ENCODE data around the gene LONP2.
"Not testable (repeated sequence)": the region's sequence is repeated elsewhere in the genome, so short reads cannot be mapped to it uniquely, and the experiment has no call there.

The LONP2 gene

GRCh38 chr16:48335961-48336360, 91.9 kb downstream of the LONP2 start:
- Histone ChIP-seq H3K4me1 (ENCODE audit: insufficient read depth, low read length) (no peaks in the 10 kb centered on the region), H3K36me3 (ENCODE audit: insufficient read depth, low read length) (peaks cover 49% of the 10 kb centered on the region), H3K27me3 (ENCODE audit: insufficient read depth, low read length) (no peaks in the 10 kb centered on the region), H2AFZ (ENCODE audit: low read depth, low read length) (no peak overlapping the region), H3K9me3 (ENCODE audit: low read length) (no peaks in the 10 kb centered on the region), H3K4me3 (ENCODE audit: low read length) (no peak overlapping the region)

GRCh38 chr16:48340054-48340453, 96.0 kb downstream of the LONP2 start:
- H3K36me3 ChIP-seq (ENCODE audit: insufficient read depth, low read length) = peaks cover 52% of the 10 kb centered on the region
- H3K27me3 ChIP-seq (ENCODE audit: insufficient read depth, low read length) = no peaks in the 10 kb centered on the region
- H3K9me3 ChIP-seq (ENCODE audit: low read length) = no peaks in the 10 kb centered on the region
- no peak overlapping the region for H3K4me3 ChIP-seq (ENCODE audit: low read length)
- no peaks in the 10 kb centered on the region for H3K4me1 ChIP-seq (ENCODE audit: insufficient read depth, low read length)
- H2AFZ ChIP-seq (ENCODE audit: low read depth, low read length) = no peak overlapping the region

- H3K4me1 ChIP-seq (ENCODE audit: insufficient read depth, low read length) = peaks cover 1% of the 10 kb centered on the region
- H3K36me3 ChIP-seq (ENCODE audit: insufficient read depth, low read length) = peaks cover 32% of the 10 kb centered on the region
- no peak overlapping the region for H3K4me3 ChIP-seq (ENCODE audit: low read length)
- H2AFZ ChIP-seq (ENCODE audit: low read depth, low read length) = no peak overlapping the region
- H3K27me3 ChIP-seq (ENCODE audit: insufficient read depth, low read length) = no peaks in the 10 kb centered on the region
- no peaks in the 10 kb centered on the region for H3K9me3 ChIP-seq (ENCODE audit: low read length)
Measured at GRCh38 chr16:48342591-48342990, 98.5 kb downstream of the LONP2 start.

DNA sequence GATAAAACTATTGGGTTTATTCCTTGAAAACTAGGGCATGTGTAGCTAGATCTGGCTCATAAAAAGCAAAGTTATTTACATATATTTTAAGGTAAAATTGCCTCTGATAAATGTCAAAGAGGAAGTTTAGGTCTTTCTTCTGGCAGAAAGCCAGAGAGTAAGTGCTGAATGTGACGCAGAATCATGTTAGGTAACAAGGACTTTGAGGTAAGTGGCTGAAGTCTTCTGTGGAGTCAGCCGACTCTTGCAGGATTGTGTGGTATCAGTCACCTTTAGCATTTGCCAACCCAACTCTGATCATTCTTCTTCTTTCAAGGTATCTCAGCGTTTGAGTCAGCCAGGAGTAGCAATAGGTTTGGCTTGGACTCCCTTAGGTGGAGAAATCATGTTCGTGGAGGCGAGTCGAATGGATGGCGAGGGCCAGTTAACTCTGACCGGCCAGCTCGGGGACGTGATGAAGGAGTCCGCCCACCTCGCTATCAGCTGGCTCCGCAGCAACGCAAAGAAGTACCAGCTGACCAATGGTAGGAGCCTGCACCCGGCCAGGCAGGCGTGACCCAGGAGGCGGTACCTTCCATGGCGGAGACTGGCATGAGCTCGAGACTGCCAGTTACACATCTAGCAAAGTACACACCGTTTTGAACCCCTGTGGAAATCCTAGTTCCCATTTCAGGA, 103.2 kb downstream of the LONP2 start:
- peaks cover 47% of the 10 kb centered on the region for H3K36me3 ChIP-seq (ENCODE audit: insufficient read depth, low read length)
- H3K4me1 ChIP-seq (ENCODE audit: insufficient read depth, low read length) = peaks cover 9% of the 10 kb centered on the region
- H2AFZ ChIP-seq (ENCODE audit: low read depth, low read length) = no peak overlapping the region
- H3K9me3 ChIP-seq (ENCODE audit: low read length) = no peaks in the 10 kb centered on the region
- H3K4me3 ChIP-seq (ENCODE audit: low read length) = no peak overlapping the region
- H3K27me3 ChIP-seq (ENCODE audit: insufficient read depth, low read length) = no peaks in the 10 kb centered on the region

DNA sequence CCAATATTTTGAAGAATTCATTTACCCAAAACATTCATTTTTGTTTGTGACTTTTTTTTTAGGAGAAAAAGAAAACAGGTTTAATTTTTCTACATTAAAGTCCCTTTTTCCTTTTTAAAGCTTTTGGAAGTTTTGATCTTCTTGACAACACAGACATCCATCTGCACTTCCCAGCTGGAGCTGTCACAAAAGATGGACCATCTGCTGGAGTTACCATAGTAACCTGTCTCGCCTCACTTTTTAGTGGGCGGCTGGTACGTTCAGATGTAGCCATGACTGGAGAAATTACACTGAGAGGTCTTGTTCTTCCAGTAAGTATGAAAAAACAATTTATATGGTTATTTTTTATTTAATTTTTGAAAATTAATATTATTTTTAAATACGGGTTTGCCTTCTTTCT, 103.9 kb downstream of the LONP2 start:
- Histone ChIP-seq H3K4me3 (ENCODE audit: low read length) (no peak overlapping the region), H3K27me3 (ENCODE audit: insufficient read depth, low read length) (no peaks in the 10 kb centered on the region), H3K9me3 (ENCODE audit: low read length) (no peaks in the 10 kb centered on the region), H3K4me1 (ENCODE audit: insufficient read depth, low read length) (peaks cover 9% of the 10 kb centered on the region), H3K36me3 (ENCODE audit: insufficient read depth, low read length) (peaks cover 46% of the 10 kb centered on the region), H2AFZ (ENCODE audit: low read depth, low read length) (no peak overlapping the region)

DNA sequence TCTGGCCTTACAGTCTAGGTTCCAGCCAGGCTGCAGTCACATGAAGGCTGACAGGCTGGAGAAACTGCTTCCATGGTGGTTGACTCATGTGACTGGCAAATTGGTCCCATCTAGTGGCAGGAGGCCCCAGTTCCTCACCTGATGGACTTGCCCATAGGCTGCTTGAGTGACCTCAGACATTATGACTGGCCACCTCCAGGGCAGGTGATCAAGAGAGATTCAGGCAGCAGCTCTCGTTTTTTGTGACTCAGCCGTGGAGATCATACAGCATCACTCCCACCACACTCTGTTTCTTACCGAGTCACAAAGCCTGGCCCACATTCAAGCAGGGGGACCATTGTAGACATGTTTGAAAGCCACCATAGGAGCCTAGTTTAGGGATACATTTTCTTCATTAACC, 106.6 kb downstream of the LONP2 start:
- H3K36me3 ChIP-seq (ENCODE audit: insufficient read depth, low read length) = peaks cover 51% of the 10 kb centered on the region
- H3K9me3 ChIP-seq (ENCODE audit: low read length) = no peaks in the 10 kb centered on the region
- H3K4me1 ChIP-seq (ENCODE audit: insufficient read depth, low read length) = peaks cover 9% of the 10 kb centered on the region

GRCh38 chr16:48352648-48353390, 108.7 kb downstream of the LONP2 start:
- peaks cover 6% of the 10 kb centered on the region for H3K4me1 ChIP-seq (ENCODE audit: insufficient read depth, low read length)
- no peak overlapping the region for H3K4me3 ChIP-seq (ENCODE audit: low read length)
- no peak overlapping the region for H2AFZ ChIP-seq (ENCODE audit: low read depth, low read length)
- H3K36me3 ChIP-seq (ENCODE audit: insufficient read depth, low read length) = peaks cover 57% of the 10 kb centered on the region
- no peaks in the 10 kb centered on the region for H3K27me3 ChIP-seq (ENCODE audit: insufficient read depth, low read length)
- no peaks in the 10 kb centered on the region for H3K9me3 ChIP-seq (ENCODE audit: low read length)

More for the DNA sequence above, 106.6 kb downstream of the LONP2 start:
- Histone ChIP-seq H3K4me3 (ENCODE audit: low read length) (no peak overlapping the region), H2AFZ (ENCODE audit: low read depth, low read length) (no peak overlapping the region), H3K27me3 (ENCODE audit: insufficient read depth, low read length) (no peaks in the 10 kb centered on the region)

- Histone ChIP-seq H3K9me3 (ENCODE audit: low read length) (no peaks in the 10 kb centered on the region), H2AFZ (ENCODE audit: low read depth, low read length) (no peak overlapping the region), H3K27me3 (ENCODE audit: insufficient read depth, low read length) (no peaks in the 10 kb centered on the region), H3K4me3 (ENCODE audit: low read length) (no peak overlapping the region), H3K36me3 (ENCODE audit: insufficient read depth, low read length) (peaks cover 56% of the 10 kb centered on the region), H3K4me1 (ENCODE audit: insufficient read depth, low read length) (no peaks in the 10 kb centered on the region)
Measured at GRCh38 chr16:48353565-48354163, 109.6 kb downstream of the LONP2 start.

DNA sequence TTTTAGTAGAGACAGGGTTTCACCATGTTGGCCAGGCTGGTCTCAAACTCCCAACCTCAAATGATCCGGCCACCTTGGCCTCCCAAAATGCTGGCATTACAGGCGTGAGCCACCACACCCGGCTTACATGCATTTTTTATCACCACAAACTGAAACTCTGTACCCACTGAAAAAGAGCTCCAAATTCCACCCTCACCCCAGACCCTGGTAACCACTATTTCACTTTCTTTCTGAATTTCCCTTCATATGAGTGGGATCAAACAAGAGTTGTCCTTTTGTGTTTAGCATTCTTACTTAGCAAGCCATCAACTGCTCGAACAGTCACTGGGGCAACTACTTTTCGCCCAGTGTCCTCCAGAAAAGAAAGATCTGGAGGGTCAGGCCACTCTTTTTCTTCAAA, 110.3 kb downstream of the LONP2 start:
- H3K4me3 ChIP-seq (ENCODE audit: low read length); H3K27me3 ChIP-seq (ENCODE audit: insufficient read depth, low read length); H2AFZ ChIP-seq (ENCODE audit: low read depth, low read length); H3K4me1 ChIP-seq (ENCODE audit: insufficient read depth, low read length); H3K9me3 ChIP-seq (ENCODE audit: low read length): not testable (repeated sequence)
- H3K36me3 ChIP-seq (ENCODE audit: insufficient read depth, low read length) = peaks cover 50% of the 10 kb centered on the region

DNA sequence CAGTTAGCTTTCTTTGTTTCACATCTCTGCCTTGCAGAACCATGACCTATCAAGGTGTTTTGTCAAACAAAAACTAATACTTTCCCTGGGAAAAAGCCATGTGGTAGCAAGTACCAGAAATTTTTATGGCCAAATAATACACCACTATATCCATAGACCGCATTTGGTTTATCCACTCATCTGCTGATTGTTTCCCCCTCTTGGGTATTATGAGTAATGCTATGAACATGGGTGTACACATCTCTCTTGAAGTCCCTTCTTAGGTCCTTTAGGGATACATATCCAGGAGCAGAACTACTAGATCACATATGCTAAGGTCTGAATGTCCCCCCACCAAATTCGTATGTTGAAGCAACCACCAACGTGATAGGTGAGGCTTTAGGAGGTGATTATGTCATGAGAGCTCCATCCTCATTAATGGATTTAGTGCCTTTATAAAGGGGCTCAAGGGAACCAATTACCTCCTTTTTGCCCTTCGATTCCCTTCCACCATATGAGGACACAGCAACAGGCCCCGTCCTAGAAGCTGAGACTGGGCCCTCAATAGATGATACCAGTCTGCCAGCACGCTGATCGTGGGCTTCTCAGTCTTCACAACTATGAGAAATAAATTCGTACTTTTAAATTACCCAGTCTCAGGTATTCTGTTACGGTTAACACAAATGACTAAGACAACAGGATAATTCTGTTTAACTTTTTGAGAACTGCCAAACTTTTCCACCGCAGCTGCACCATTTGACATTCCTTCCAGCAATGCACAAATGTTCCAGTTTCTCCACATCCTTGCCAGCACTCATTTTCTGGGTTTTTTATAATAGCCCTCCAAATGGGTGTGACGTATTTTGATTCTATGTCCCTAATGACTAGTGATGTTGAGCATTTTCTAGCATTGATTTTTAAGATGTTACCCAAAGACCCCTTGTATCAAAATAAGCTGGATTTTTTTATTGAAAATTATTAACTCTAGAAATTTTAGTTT, 111.1 kb downstream of the LONP2 start:
- peaks cover 43% of the 10 kb centered on the region for H3K36me3 ChIP-seq (ENCODE audit: insufficient read depth, low read length)
- no peak overlapping the region for H2AFZ ChIP-seq (ENCODE audit: low read depth, low read length)
- no peak overlapping the region for H3K4me3 ChIP-seq (ENCODE audit: low read length)
- no peaks in the 10 kb centered on the region for H3K4me1 ChIP-seq (ENCODE audit: insufficient read depth, low read length)
- H3K9me3 ChIP-seq (ENCODE audit: low read length) = no peaks in the 10 kb centered on the region
- no peaks in the 10 kb centered on the region for H3K27me3 ChIP-seq (ENCODE audit: insufficient read depth, low read length)

DNA sequence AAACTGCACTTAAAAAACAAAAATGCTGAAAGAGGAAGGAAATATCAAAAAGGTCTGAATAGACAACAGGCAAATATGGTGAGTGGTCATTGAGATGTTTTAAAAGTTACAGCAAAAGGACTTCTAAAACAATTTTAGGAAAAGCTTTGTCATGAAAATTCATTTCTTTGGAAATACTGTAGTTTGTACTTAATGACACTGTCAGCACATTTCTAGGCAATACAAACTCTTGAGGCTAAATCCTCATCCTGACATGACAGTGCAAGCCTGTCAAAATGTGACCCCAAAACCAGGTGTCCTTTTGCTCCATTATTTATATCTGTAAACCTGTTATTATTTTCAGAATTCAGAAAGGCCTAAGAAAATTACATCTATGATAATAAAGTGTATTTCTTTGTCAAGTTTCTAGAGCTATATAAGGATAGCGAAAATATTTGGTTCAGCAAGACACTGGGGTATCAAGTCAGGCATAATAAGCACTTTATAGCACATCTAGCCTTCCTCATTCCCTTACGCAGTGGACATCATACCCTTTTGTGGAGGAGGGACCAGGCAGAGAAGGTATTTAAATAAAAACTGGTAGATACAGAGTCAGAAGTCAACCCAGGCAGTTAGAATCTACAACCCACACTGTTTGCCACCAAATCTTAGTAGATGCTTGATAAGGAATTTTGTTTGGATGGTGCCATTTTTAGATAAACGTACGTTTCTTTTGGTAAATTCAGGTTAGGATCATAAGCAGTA, 112.7 kb downstream of the LONP2 start:
- Histone ChIP-seq H3K27me3 (ENCODE audit: insufficient read depth, low read length) (no peaks in the 10 kb centered on the region), H3K4me3 (ENCODE audit: low read length) (no peak overlapping the region), H3K36me3 (ENCODE audit: insufficient read depth, low read length) (peaks cover 38% of the 10 kb centered on the region), H3K9me3 (ENCODE audit: low read length) (no peaks in the 10 kb centered on the region), H2AFZ (ENCODE audit: low read depth, low read length) (no peak overlapping the region), H3K4me1 (ENCODE audit: insufficient read depth, low read length) (no peaks in the 10 kb centered on the region)

- no peak overlapping the region for H2AFZ ChIP-seq (ENCODE audit: low read depth, low read length)
- peaks cover 32% of the 10 kb centered on the region for H3K36me3 ChIP-seq (ENCODE audit: insufficient read depth, low read length)
- H3K4me3 ChIP-seq (ENCODE audit: low read length) = no peak overlapping the region
- H3K9me3 ChIP-seq (ENCODE audit: low read length) = no peaks in the 10 kb centered on the region
- no peaks in the 10 kb centered on the region for H3K4me1 ChIP-seq (ENCODE audit: insufficient read depth, low read length)
- no peaks in the 10 kb centered on the region for H3K27me3 ChIP-seq (ENCODE audit: insufficient read depth, low read length)
Measured at GRCh38 chr16:48358419-48358818, 114.3 kb downstream of the LONP2 start.

All from neuron (in vitro differentiated cells).